ENCODE results near the gene MYZAP.

DNA sequence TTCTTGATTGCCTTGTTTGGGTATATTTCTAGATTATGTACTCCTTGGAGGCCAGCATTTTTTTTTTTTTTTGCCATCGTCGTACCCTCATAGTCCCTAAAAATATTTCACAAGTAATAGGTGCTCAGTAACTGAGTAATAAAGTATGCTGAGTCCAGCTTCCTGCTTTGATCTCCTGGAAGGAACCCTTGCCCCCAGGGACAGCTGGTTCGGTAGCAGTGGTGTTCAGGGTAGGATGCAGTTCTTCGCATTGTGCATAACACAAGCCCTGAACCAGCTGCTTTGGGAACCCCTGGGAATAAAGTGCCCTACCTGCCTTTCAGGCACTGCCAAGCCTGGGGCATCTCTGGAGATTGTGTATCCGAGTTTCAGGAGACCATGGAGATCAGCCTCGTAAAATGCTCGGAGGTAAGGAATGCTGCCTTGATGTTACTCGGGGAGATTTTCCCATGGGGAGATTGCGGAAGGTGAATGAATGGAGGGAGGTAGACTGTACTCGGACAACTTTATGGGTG lies 7.6 kb downstream of the MYZAP start:
- TF ChIP-seq POLR2A (IDR thresholded peaks at IDR 0.05; ENCODE audit: low read length) (no peak), CHD4 (IDR thresholded peaks at IDR 0.05; ENCODE audit: borderline replicate concordance) (no peak), BHLHE40 (IDR thresholded peaks at IDR 0.05; ENCODE audit: low read depth, low read length) (no peak)
- TF ChIP-seq, protein P1, sequence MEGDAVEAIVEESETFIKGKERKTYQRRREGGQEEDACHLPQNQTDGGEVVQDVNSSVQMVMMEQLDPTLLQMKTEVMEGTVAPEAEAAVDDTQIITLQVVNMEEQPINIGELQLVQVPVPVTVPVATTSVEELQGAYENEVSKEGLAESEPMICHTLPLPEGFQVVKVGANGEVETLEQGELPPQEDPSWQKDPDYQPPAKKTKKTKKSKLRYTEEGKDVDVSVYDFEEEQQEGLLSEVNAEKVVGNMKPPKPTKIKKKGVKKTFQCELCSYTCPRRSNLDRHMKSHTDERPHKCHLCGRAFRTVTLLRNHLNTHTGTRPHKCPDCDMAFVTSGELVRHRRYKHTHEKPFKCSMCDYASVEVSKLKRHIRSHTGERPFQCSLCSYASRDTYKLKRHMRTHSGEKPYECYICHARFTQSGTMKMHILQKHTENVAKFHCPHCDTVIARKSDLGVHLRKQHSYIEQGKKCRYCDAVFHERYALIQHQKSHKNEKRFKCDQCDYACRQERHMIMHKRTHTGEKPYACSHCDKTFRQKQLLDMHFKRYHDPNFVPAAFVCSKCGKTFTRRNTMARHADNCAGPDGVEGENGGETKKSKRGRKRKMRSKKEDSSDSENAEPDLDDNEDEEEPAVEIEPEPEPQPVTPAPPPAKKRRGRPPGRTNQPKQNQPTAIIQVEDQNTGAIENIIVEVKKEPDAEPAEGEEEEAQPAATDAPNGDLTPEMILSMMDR (IDR thresholded peaks at IDR 0.05), result no peak
- TF ChIP-seq, protein P2, sequence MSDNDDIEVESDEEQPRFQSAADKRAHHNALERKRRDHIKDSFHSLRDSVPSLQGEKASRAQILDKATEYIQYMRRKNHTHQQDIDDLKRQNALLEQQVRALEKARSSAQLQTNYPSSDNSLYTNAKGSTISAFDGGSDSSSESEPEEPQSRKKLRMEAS (IDR thresholded peaks at IDR 0.05), result no peak
- TF ChIP-seq, protein P3, sequence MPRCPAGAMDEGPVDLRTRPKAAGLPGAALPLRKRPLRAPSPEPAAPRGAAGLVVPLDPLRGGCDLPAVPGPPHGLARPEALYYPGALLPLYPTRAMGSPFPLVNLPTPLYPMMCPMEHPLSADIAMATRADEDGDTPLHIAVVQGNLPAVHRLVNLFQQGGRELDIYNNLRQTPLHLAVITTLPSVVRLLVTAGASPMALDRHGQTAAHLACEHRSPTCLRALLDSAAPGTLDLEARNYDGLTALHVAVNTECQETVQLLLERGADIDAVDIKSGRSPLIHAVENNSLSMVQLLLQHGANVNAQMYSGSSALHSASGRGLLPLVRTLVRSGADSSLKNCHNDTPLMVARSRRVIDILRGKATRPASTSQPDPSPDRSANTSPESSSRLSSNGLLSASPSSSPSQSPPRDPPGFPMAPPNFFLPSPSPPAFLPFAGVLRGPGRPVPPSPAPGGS (IDR thresholded peaks at IDR 0.05), result no peak
- TF ChIP-seq, protein P4, sequence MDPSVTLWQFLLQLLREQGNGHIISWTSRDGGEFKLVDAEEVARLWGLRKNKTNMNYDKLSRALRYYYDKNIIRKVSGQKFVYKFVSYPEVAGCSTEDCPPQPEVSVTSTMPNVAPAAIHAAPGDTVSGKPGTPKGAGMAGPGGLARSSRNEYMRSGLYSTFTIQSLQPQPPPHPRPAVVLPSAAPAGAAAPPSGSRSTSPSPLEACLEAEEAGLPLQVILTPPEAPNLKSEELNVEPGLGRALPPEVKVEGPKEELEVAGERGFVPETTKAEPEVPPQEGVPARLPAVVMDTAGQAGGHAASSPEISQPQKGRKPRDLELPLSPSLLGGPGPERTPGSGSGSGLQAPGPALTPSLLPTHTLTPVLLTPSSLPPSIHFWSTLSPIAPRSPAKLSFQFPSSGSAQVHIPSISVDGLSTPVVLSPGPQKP (IDR thresholded peaks at IDR 0.05; ENCODE audit: low read depth, low read length), result no peak
